Activated CD4-positive, CD25-positive, alpha-beta regulatory T cell treated with anti-CD3 and anti-CD28 coated beads, Interleukin-2, amount 50 U/mL, for 72 hours (primary cell): Measurements from ENCODE around the gene ANK3.
"Not testable (repeated sequence)": the region's sequence is repeated elsewhere in the genome, so short reads cannot be mapped to it uniquely, and the experiment has no call there.

Experiments used
- DNase-seq: peaks from one replicate; pipeline ENCODE4 v3.0.0; 2021

The ANK3 gene

DNA sequence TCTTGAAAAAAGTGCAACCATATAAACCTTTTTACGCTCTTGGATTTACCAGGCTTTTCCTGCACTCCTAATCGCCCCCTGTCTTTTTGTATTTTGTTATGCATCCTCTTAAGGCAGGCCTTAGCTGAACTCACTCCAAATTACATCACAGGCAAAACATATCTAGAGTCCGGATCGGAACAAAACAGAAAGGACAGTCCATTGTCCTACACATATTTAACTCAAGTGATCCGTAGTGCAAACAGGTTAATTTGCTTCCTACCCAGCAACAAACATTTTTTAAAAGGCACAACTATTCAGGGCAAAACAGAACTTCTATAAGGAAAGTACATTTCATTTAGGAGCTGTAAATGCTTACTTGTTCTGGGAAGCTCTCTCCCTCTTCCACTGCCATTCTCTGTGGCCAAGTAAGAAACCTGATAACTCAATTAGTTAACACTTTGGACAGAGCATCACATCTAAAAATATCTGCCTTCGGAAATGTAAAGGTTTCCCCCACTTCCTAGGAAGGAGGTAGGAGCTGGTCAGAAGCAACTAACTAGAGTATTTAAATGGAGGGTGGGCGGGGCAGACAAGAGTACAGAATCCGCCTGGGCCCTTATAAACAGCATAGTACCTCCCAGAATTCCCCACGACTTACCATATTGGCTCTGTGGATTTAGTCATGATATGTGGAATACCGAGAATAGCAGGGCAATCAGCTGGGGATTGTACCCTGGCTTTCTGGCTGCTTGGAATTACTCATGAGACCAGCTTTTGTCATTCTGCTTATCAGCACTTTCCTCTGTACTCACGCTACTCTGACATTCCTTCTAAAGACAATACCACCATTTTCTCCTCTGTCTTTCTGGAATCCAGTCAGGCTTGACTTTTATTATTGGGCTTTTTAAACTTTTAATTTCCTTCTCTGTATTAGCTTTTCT, 89.5 kb downstream of the ANK3 start:
- DNase-seq = no peak

DNA sequence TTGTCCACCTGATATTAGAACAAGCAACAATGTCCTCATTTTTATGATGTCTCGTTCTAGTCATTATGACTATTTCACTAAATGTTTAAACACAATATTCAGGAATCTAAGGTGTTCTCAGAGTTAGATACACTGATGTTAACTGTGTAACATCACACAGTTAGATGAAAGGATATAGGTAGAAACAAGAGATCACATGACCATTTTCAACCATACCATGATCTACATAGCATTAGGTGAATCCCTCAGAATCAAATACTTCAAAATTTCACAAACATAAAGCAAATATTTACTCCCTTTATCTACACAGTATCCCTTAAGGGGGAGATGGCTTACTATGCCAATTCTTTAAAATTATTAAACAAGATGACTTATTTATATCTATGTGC, 90.3 kb downstream of the ANK3 start:
- DNase-seq = no peak

DNA sequence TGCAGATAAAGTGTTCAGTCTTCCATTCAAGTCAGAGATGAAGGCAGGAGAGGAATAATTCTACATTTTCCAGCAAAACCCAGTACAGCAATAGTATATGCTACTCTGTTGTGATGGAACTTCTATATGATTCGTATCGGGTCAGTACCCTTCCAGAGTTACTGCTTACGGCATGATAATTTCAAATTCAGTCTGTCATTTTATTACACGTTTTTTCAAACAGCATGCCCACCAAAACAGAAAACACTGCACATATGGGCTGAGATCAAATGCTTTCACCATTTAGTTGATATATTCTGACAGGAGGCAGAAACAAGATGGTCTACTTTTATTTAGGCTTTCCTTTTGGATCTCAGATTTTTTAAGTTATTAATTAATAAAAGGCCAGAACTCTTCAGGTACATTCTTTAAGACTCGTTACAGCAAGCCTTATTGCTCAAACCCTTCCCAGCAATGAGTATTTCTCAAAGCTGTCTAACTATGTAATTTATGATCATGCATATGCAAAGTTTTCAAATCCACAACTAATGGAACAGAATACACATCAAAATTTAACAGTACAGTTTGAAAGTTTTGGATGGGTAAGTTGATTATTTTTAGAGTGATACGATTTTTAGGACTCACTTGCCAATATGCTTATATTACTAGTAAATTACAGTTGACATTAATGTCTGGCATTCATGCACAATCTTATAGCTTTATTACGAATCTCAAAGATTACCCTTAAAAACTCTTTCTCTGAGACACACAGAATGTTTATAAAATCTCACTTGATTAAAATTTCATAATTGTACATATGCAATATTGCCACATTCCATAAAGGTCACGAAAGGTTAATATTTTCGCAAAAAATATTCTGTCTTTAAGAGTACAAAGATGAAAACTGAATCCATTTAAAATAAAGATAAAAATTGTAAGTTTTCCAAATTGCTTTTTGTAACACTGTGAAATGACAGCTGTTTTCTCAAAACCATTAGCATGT, 91.0 kb downstream of the ANK3 start:
- no peak for DNase-seq

DNA sequence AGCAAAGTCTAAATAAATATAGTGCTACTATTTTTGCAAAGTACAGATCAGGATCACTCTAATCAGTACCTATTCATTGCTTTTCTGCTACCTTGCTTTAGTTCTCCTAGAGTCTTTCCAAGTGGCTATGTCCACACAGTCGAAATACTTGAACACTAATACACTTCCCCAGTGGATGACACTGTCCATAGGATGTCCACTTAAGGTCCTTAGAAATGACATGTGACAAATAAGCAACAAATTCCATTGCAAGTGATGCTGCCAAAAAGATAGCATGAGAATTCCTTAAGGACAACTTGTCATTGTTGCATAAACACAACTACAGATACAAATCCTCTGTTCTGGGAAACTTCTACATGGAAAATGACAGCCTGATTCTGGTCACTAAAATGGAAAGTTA, 93.6 kb downstream of the ANK3 start:
- no peak for DNase-seq

DNA sequence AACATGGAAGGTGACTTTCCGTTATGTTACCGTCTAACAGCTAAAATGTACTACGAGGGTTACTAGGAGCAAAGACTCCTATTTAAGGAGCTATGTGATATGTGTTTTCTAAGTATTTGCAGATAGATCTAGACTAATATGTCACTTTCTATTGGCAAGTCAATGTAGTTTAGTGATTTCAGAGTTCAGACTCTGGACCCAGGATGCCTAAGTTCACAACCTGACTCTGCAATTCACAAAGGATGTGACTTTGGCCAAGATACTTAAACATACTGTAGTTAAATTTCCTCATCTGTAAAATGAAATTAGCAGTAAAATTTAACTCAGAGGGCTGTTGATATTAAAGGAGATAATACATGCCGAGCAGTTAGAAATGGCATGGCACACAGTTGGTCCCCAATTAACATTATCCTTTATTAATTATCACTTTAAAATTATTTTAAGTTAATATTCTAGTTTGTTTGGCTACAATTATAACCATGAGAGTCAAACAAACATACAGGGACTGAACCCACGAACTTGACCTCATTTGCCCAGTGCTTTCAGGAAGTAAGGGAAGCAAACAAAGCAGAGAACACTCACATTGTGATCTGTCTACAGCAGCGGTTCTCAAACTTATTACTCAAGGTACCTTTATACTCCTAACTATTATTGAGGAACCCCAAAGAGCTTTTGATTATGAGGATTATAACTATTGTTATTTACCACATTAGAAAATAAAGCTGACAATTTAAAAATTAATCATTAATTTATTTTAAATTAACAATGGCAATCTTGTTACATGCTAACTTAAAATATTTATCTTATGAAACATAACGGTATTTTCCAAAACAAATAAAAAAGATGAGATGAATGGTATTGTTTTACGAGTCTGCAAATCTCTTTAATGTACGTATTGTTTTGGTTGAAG, 94.4 kb downstream of the ANK3 start:
- DNase-seq = no peak

DNA sequence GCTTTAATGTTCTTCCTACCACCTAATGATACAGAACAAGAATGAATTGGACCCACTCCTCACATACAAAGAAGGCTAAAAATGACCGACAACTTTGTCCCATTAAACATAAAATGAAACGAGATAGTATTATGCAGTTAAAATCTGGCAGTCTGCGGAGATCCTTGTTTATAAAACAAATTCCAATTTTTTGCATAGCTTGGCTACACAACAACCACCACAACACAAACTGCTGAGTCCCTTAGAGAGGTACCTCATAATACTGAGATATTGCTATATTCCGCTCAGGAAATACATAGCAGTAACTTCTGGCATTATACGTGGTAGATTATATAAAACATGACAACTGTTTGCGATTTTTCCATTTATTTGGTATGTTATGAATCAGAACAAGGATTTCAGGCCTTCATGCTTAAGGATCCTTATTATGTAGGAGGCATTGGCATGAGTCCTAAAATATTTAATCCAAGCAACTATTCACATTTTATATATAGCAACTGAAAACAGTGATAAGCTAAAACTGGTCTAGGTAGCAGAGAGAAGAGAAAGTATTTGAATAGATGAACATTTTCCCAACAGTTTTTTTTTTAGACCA, 96.0 kb downstream of the ANK3 start:
- DNase-seq = no peak

DNA sequence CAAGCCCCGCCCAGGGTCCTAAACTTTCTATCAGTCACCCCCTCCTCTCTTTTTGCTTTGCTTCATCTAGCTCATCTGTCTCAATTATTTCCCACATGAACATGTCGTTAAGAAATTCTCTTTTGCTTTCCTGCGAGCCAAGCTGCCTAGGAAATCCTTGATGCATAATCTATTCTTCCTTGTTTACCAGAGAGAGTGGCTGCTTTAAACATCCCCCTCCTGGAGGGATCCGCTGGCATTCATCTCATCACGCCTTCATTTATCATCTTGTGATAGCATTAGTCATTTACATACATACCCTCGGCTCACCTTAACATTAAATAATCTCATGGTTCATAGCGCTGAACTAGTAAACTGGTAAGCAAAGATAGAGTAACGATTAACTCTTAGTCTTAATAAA, 96.7 kb downstream of the ANK3 start:
- no peak for DNase-seq

DNA sequence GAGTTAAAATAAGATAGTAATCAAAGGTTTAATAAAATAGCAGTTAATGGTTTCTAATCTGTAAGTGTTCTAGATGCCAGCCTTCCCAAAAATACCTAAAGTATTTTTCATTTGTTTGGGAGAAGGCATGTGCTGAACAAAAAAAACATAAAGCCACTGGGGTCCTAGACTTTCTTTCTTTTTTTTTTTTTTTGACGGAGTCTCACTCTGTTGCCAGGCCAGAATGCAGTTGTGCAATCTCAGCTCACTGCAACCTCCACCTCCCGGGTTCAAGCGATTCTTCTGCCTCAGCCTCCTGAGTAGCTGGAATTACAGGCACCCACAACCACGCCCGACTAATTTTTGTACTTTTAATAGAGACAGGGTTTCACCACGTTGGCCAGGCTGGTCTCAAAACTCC, 97.1 kb downstream of the ANK3 start:
- DNase-seq = not testable (repeated sequence)

DNA sequence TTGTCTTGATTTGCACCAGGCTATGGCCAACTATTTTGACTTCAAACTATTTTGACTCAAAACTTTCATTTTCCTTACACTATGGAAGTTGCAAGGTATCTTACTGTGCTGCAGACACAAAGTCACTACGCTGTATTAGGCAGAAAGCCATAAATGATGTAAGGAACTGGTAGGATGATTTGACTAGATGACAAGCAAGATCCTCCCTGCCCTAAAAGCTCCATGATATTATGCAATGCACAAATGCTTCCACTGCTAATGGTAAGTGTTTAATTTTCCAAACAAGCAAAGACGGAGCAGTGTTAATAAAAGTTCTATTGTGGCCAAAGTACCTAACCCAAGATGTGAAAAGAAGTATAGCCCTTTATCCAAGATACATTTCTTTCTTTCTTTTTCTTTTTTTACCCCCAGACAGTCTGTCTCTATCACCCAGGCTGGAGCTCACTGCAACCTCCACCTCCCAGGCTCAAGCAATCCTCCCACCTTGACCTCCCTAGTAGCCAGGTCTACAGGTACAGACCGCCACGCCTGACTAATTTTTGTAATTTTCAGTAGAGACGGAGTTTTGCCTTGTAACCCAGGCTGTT, 98.2 kb downstream of the ANK3 start:
- DNase-seq = no peak

DNA sequence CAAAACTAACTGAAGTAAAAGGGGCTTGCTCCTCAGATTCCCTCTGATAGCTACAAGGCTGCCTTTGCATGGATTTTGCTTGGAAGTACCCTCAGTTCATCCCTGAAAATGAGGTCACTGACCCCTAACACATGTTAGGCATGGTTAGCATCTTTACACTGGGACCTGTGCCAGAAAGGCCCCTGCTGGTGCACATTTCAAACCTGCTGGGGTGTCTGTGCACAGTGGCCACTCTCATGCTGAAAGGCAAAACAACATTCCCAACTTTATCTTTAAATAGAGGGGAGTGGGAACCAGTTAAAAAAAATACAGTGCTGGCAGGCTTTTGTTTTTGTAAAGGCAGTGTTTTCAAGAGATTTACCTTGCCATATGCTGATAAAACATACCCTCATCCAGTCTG, 99.1 kb downstream of the ANK3 start:
- no peak for DNase-seq

DNA sequence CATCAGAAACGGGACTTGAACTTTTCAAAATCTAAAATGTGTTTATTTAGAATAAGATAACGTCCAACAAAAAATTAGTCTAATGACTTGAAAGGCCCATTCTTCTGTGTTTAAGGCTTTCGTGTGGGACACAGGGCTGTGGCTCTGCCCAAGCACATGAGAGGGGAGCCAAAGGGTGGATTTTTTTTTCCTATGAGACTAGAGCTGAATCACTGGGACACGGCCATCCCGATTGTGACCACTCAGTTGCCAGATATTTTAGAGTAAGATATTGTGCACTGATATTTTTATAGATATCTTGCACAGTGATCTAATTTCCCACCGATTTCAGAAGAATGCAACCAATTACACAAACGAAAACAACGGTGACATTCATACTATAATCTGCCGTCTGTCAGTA, 99.9 kb downstream of the ANK3 start:
- no peak for DNase-seq

DNA sequence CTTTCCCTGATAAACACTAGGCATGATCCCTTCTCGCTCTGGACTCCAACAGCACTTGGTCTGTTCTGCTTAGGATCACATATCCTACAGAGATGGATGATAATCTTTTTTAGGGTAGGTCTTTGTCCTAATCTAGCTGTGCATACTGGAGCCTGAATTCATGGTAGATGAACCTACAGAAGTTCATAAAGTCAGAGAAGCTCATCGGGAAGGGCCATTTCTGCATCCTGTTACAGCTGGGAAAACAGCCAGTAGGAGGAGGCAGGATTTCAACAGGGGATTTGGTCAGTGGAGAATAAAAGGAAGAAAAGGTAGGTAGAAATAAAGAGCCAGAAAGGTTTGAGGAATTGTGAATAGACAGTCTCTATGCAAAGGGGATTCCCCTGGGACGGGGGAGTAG, 101.4 kb downstream of the ANK3 start:
- DNase-seq = no peak

DNA sequence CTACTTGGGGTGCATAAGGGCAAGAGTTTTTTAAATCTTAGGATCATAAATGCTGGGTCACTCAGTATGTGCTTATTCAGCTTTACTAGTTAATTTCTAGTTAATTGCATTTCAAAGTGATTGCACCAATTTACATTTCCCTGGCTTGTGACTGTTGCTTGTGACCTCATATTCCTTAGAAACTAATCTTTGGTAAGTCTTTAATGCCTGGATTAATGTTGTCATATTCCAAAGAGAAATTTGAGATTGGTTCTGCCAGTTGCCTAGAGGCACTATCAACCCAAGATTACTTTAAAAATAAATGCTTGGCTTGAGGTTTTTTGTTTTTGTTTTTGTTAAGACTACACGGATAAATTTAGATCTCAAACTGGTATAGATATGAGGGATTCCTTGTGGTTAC, 103.1 kb downstream of the ANK3 start:
- no peak for DNase-seq

DNA sequence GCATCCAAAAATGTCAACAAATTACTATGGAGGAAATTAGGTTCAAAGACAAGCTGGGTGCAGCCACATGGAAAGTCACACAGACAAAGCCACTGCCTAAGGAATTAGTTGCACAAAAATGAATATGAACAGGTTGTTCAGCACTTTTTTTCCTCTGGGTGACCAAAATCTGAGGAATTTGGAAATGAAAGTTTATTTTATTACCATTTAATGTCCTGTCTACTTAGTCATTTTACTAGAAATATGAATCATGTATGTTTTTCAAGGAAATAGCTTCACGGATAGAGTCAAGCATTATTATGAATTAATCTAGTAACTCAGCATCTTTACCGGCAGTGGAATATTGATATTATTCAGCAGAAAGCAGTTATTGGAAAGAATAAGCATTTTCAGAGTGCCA, 106.3 kb downstream of the ANK3 start:
- no peak for DNase-seq

DNA sequence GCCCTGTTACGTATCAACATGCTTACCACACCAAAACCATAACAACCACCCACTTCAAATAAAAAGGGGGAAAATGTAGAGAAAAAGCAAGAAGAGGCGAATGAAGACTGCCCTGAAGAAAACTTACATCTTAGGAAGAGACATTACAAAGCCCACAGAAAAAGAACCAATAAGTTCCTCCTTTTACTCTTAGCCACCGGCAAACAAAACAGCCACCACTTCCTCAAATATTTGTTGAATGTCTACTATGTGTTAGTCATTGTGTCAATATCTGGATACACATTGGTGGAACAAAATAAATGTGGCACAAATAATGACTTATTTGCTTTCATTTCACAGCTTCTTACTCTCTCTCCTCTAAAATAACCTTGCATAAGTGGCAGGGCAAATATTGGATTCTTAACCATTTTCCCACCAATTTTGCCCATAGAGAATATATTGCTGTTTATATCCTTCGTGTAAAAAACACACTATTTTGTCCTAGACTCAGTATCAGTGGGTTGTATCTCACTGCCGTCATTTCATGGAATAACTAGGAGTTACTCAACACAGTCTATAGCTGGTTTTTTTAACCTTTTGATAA, 106.8 kb downstream of the ANK3 start:
- no peak for DNase-seq

DNA sequence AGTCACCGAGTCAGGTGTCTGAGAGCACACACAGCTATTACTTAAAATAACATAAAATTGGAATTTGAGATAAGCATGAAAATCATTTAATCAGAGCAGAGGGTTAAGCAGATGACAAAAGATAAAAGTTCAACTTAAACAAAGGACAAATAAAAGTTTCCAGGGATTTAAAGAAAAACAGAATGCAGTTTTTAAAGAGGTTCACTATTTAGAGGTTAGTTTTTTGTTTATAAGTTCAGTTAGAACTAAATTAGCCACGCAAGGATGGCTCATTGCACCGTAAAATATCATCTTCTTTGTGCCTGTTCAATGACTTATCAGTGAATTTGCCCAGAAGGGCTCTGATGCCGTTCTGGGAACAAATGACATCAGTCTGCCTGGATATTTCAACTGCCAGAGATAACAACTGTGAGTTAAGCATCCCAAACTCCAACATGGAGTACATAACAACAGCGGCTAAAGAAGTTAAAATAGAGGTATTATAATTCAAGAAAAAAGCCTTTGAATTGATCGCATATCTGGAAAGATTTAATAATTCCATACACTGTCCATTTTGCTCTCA, 107.8 kb downstream of the ANK3 start:
- DNase-seq = no peak

DNA sequence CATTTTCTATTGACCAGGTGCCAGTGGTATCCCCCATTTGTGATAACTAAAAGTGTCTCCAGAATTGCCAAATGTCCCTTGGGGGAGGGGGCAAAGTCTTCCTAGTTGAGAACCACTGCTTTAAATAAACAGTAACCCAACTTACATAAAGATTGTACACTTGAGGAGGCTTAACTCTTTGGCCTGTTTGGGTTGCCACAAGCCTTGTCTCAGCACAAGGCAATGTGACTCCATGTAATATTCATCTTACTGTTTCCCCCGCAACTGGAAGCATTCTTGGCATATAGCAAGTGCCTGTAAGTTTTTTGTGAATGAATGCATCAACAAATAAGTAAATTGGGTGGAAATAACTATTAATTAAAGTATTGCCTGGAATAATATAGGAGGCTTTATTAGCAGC, 108.3 kb downstream of the ANK3 start:
- DNase-seq = no peak

DNA sequence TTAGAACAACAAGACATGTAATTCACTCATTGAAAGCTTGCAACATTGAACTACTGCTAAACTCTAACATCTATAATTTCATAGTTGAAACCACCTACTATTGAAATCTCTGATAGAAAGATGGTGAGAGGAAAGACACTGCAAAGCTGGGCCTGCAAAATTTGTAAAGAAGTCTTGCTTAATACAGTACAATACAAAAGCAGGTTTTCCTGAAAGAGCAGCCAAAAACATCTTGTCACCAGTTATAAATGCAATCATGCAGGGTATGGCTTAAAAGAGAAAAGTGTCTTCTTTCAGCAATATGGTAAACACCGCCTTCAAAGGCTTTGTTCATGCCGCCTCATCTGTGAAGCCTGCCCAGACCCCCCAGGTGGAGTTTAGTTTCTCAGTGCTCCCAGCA, 109.2 kb downstream of the ANK3 start:
- no peak for DNase-seq

DNA sequence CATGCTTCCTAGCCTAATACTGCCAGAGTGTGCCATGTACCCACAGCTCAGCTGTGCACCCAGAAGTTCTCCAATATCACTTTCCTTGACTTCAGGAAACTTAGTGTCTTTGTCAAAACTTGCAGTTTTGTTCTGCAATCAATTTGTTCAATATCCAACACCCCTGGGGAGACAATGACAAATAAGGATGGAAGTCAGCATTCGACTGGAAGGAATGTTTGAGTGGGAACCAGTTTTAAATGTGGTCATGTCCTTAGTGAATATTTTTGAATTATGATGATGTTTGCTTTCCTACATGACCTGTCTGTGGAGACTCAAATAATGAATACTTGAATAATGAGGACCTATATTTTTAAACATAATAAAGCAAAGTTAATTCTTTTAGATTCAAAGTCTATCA, 112.0 kb downstream of the ANK3 start:
- DNase-seq = no peak

DNA sequence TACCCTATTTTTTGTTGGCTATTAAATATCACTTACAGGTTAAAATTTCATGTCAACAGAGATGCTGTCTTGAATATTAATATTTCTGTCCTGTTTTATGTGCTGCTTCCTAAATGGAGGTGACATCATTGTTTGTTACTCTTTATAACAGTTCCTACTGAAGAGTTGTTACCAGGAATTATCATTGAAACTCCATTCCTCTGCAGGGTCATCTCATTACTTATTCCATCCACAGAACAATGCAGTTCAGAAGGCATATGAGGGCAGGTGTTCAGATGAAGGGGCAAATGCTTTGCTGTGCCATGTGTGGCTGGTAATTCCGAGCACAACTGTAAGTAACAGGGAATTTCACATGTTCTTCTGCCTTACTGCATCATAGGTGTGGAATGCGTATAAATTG, 113.4 kb downstream of the ANK3 start:
- DNase-seq = no peak

DNA sequence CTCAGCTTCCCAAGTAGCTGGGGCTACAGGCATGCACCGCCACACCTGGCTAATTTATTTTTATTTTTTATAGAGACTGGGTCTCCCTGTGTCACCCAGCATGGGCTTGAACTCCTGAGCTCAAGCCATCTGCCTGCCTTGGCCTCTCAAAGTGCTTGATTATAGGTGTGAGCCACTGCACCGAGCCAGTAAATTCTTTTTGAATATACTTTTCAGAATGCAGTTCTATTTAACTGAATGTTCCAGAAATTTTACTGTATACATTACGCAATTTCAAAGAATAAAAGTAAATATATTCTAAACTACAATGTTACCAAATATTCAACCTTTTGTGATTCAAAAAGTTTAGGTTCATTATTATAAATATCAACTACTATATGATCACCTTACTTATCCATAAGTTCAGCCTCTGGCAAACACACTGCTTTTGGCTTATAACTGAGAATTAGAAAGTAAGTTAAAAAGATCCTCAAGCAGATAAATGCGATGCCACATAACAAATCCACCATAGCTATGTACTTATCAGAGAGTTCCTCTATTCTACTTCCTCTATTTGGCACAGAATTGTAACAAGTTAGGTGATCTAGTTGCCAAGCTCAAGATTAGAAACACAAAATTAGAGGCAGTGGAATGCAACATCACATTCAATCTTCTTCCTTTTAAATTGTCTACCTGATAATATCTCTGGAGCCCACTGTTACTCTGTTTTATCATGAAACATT, 118.2 kb downstream of the ANK3 start:
- DNase-seq = no peak
